HG02973 (cell line): Measurements from ENCODE around the gene ARFGAP3.

Source experiments
- ATAC-seq: cut with Tn5 transposase; IDR thresholded peaks from one replicate; pipeline ENCODE4 v1.9.1; 2021; ENCODE audit warnings: moderate library complexity; ENCODE audit not compliant: unreplicated experiment

ARFGAP3 gene

DNA sequence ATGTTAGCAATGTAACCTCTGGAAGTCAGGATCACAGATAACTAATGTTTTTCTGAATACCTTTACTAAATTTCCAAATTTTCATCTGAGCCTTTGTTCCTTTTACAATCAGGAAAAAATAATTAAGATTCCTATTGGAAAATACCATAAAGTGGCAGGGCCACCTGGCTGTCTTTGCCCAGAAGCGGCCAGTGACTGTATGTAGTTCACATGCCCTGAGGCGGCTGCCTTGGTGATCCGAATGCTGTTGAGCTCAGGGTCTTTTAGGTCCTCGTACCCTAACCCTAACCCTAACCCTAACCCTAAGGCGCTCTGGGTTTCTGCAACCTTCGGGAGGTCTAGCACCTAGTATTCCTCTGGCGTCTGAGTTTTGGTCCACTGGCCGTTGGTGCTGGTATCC lies 8.5 kb upstream of the ARFGAP3 start:
- no peak for ATAC-seq

DNA sequence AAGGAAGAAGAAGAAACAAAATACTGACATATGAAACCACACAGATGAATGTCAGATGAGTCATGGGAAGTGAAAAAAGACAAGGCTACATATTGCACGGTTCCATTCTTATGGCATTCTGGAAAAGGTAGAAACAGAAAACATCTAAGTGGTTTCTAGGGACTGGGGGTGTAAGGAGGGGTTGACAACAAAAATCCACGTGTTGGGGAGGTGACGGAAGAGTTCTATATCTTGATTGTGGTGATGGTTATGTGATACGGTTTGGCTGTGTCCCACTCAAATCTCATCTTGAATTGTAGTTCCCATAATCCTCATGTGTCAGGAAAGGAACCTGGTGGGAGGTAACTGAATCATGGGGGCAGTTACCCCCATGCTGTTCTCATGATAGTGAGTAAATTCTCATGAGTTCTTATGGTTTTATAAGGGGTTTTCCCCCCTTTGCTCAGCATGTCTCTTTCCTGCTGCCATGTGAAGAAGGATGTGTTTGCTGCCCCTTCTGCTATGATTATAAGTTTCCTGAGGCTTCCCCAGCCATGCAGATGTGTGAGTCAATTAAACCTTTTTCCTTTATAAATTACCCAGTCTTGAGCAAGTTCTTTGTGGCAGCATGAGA lies 6.4 kb upstream of the ARFGAP3 start:
- ATAC-seq, result no peak

DNA sequence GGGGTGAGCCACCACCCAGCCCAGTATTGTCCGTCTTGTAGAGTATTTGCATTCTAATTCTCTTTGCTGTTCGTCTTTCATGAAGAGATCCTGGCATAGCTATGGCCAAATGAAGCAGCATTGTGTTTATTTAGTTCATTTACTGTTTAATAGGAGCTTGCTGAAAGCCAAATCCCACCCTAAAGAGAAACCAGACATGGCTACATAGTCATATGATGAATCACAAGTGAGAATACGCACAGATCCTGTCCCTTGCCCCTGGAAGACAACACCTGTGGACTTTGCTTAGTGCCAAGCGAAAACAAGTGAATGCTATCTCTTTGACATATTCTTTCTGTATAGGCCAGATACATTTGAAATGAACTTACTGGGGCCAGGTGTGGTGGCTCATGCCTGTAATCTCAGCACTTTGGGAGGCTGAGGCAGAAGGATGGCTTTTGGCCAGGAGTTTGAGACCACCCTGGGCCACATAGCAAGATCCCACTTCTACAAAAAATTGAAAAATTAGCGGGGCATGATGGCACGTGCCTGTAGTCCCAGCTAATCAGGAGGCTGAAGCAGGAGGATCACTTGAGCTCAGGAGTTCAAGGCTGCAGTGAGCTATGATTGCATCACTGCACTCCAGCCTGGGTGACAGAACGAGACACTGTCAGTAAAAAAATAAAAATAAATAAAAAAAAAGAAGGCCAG lies 5.1 kb upstream of the ARFGAP3 start:
- no peak for ATAC-seq

GRCh38 chr22:42860968-42861367 lies 3.9 kb upstream of the ARFGAP3 start:
- ATAC-seq, result no peak

DNA sequence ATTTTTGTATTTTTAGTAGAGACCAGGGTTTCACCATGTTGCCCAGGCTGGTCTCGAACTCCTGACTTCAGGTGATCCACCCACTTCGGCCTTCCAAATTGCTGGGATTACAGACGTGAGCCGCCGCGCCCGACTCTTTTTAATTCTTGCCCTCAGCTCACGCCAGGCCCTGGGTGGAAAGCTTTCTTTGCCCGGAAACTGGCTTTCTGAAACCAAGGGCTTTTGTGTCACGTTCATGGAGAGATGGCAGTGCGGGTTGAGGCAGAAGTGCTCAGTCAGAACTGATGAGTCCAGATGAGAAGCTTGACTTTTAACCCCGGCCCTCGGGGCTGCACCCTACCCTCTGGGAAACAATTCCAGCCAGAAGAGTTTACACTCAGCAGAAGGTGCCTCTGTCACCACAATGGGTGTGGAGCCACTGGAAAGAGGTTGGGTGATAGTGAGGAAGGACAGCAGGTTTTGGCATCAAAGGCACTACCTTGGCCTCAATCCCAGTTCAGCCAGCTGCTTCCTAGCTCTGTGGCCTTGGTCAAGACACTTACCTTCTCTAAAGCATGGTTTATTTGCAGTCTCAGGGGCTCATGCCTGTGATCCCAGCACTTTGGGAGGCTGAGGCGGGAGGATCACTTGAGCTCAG lies 890 bp upstream of the ARFGAP3 start:
- no peak for ATAC-seq

- peak; percentile 23 for ATAC-seq
Measured at GRCh38 chr22:42856179-42856864, 751 bp downstream of the ARFGAP3 start.

GRCh38 chr22:42855721-42856120 lies 1.4 kb downstream of the ARFGAP3 start:
- no peak for ATAC-seq

- no peak for ATAC-seq
Measured at GRCh38 chr22:42855211-42855610, 1.9 kb downstream of the ARFGAP3 start.

DNA sequence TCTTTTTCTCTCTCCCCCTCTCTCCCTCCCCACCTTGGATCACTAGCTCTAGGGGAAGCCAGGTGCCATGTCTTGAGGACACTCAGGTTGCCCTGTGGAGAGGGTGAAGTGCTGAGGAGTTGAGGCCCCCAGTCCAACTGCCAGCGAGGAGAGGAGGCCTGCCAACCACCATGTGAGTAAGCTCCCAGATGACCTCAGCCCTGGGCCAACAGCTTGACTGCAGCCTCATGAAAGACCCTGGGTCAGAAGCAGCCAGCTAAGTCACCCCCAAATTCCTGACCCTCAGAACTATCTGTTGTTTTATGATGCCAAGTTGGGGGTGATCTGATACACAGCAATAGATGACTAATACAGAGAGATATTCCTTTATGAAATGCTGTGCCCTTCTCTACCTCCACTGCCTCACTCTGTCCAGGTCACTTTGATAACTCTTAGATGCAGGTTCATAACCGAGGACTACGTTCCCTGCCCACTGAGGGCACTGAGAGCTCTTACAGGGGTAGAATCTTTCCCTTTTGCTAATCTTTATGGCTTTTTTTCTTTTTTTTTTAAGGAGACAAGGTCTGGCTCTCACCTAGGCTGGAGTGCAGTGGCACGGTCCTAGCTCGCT lies 8.0 kb downstream of the ARFGAP3 start:
- ATAC-seq, result no peak

DNA sequence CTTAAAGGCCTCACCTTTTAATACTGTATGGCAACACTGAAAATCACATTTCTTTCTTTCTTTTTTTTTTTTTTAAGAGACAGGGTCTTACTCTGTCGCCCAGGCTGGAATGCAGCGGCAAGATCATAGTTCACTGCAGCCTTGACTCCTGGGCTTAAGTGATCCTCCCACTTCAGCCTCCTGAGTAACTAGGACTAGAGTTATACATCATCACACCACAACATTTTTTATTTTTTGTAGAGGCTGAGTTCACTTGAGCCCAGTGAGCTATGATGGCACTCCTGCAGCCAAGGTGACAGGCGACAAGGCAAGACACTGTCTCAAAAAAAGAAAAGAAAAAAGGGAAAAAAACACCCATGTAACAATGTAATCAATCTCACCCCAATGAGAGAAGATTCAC lies 10.0 kb downstream of the ARFGAP3 start:
- ATAC-seq, result no peak

- no peak for ATAC-seq
Measured at GRCh38 chr22:42844756-42845155, 12.3 kb downstream of the ARFGAP3 start.

- ATAC-seq, result no peak
Measured at GRCh38 chr22:42842658-42843370, 14.3 kb downstream of the ARFGAP3 start.

DNA sequence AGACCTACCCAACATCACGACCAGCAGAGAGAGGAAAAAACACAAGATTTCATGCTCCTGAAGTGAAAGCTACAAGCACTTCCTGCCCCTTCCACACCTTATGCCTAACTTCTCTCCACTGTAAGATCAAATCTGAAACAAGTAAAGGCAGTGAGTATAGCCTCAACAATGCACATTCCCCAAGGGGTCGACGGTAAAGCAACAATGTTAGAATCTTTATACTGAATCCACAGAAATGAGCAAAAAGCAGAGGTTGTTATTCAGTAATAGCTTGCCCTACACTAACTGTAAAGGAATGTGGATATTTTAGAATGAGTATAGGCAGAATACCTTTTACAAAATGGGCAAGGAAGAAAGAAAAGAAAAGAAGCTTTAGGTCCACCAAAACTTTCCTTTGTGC lies 15.6 kb downstream of the ARFGAP3 start:
- no peak for ATAC-seq

GRCh38 chr22:42837556-42837955 lies 19.5 kb downstream of the ARFGAP3 start:
- no peak for ATAC-seq

DNA sequence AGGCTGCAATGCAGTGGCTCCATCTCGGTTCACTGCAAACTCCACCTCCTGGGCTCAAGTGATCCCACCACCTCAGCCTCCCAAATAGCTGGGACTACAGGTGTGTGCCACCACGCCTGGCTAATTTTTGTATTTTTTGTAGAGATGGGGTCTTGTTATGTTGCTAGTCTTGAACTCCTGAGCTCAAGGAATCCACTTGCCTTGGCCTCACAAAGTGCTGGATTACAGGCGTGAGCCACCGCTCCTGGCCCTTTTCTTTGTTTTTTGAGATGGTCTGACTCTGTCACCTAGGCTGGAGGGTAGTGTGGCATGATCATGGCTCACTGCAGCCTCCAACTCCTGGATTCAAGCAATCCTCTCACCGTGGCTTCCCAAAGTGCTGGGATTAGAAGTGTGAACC lies 21.0 kb downstream of the ARFGAP3 start:
- ATAC-seq, result no peak

DNA sequence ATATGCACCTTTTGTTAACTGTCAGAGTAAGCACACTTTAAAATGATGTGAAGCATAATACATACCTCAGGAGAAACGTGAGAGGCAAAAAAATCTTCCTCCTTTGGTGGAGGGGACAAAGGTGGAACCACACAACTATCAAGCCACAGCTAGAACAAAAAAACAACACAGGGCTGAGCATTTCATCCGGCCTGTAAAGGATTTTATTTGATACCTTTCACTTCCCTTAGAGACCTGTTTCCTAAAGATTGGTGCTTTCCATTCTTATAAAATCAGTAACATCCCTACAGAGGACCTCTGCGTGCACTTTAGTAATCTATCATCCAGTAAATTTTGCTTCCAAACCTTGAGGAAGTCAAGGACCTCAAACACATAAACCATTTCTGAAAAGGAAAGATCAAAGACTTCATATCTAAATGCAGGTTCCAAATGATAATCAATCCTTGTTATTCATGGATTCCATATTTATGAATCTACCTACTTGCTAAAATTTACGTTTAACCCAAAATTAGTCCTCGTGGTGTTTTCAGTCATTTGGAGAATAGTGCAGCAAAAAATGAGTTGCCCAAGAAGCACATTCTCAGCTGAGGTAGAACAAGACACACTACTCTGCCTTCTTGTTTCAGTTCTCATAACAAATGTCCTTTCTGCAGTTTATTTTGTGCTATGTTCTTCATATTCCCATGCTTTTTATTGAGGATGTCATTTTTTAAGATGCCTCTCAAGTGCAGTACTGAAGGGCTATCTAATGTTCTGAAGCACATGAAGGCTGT lies 22.7 kb downstream of the ARFGAP3 start:
- no peak for ATAC-seq

GRCh38 chr22:42833104-42833503 lies 24.0 kb downstream of the ARFGAP3 start:
- ATAC-seq, result no peak

DNA sequence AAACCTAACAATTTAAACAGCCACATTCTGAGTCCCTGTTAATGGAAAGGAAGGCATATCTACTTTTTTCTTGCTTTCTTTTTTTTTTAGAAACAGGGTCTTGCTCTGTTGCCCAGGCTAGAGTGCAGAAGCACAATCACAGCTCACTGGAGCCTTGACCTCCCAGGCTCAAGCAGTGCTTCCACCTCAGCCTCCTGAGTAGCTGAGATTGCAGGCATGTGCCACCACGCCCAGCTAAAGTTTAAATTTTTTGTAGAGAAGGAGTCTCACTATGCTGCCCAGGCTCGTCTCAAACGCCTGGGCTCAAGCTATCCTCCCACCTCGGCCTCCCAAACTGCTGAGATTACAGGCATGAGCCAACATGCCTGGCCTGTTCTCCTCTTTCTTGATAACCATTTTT lies 25.4 kb downstream of the ARFGAP3 start:
- ATAC-seq, result no peak

GRCh38 chr22:42830161-42830560 lies 26.9 kb downstream of the ARFGAP3 start:
- no peak for ATAC-seq

GRCh38 chr22:42829302-42829701 lies 27.8 kb downstream of the ARFGAP3 start:
- no peak for ATAC-seq
